GM13977 (cell line): ENCODE results near the gene ACOX1.

Experiments
- DNase-seq: peaks from one replicate; pipeline ENCODE4 v3.0.0; 2012; ENCODE audit warnings: low spot score
- in situ Hi-C: fragments of 300-500 bp; cut with MboI; formaldehyde crosslinking; loops from one replicate; pipeline ENCODE4 v1.12.0; 2022; ENCODE audit warnings: low sequenced_read_pairs, low pct_unique_long_range_greater_than_20kb, mixed read lengths, inconsistent platforms; ENCODE audit not compliant: unreplicated experiment
- TF ChIP-seq, protein P1 (sequence below): IDR thresholded peaks from 2 replicates; pipeline ENCODE4 v1.5.1; 2012; ENCODE audit warnings: mild to moderate bottlenecking, control low read depth; ENCODE audit not compliant: insufficient read depth; ENCODE audit errors: extremely low read depth, missing control alignments

The ACOX1 gene

DNA sequence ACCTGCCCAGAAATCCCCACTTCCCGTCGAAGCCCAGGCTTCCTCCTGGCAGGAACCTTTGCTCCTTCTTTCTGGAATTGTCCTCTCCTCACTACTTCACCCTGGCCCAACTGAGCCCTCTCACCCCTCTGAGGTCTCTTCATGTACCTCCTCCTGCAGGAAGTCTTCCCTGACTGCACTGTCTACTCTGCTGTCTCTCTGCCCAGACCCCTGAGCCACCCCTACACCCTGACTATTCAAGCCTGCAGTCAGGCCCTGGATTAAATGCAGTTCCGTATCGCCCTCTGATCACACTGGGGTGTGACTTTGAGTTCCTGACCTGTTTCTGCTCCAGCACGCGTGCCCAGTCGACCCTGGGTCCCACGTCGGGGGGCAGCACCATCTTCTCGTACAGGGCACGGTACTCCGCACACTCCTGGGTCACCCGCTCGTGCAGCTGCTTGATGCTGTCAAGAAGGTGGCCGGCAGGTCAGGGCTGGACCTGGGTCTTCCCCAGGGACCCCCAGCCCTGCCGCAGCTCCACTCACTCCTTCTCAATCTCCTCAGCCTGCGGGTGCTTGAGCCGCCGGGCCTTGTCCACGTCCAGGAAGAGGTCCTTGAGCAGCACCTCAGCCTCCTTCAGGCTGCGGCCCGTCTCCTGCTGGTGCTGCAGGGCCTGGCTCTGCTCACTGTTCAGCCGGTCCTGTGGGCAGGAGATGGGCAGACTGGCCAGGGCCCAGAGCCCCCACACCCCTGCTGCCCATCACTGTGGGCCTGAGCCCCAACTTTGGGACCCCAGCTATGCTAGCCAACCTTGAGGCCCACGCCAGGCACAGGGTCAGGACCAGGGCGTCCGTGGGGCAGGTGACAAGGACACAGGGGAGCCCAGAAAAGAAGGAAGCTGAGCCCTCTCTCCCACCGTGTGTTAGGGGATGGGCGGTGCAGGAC is 44.3 kb upstream of the ACOX1 start:
- in situ Hi-C loops, result no loop called here
- DNase-seq, result no peak
- TF ChIP-seq, protein P1, sequence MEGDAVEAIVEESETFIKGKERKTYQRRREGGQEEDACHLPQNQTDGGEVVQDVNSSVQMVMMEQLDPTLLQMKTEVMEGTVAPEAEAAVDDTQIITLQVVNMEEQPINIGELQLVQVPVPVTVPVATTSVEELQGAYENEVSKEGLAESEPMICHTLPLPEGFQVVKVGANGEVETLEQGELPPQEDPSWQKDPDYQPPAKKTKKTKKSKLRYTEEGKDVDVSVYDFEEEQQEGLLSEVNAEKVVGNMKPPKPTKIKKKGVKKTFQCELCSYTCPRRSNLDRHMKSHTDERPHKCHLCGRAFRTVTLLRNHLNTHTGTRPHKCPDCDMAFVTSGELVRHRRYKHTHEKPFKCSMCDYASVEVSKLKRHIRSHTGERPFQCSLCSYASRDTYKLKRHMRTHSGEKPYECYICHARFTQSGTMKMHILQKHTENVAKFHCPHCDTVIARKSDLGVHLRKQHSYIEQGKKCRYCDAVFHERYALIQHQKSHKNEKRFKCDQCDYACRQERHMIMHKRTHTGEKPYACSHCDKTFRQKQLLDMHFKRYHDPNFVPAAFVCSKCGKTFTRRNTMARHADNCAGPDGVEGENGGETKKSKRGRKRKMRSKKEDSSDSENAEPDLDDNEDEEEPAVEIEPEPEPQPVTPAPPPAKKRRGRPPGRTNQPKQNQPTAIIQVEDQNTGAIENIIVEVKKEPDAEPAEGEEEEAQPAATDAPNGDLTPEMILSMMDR, result no peak

DNA sequence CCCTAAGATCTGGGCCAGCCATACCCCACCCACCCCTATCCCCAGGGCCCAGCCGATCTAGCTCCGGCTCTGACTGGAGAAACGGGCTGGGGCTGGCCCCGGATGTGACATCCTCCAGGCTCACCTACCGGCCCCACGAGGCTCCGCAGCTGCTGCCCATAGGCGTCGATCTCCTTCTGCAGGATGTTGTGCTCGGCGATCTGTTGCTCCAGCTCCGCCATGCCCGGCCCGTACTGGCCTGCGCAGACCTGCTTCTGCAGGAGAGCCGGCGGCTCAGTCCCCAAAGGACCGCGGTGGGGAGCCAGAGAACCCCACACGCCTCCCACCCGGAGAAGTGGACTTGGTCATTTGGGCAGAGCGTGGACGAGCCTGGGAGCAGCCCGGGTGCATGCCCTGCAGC is 43.3 kb upstream of the ACOX1 start:
- in situ Hi-C loops, result no loop called here
- TF ChIP-seq, protein P1, result no peak
- DNase-seq, result no peak

DNA sequence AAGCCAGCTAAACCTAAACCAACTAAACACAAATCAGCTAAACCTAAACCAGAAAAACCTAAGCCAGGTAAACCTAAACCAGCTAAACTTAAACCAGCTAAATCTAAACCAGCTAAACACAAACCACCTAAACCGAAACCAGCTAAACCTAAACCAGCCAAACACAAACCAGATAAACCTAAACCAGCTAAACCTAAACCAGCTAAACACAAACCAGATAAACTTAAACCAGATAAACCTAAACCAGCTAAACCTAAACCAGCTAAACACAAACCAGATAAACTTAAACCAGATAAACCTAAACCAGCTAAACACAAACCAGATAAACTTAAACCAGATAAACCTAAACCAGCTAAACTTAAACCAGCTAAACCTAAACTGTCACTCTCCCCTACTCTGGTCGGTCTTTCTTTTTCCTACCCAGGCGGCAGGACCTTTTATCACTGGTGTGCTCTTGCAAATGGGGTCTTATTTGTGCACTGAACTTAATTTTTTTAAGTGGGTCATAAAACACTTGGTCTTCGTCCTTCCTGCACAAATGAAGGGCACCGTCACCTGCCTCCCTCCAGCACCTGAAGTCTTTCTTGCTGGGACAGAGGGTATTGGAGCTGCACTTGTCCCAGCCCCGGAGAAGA is 41.0 kb upstream of the ACOX1 start:
- TF ChIP-seq, protein P1, result no peak
- DNase-seq, result no peak
- in situ Hi-C loops, result loop anchor here (10.0 kb wide), 1 partner anchor 275 kb away; no protein-coding TSS in a partner anchor

DNA sequence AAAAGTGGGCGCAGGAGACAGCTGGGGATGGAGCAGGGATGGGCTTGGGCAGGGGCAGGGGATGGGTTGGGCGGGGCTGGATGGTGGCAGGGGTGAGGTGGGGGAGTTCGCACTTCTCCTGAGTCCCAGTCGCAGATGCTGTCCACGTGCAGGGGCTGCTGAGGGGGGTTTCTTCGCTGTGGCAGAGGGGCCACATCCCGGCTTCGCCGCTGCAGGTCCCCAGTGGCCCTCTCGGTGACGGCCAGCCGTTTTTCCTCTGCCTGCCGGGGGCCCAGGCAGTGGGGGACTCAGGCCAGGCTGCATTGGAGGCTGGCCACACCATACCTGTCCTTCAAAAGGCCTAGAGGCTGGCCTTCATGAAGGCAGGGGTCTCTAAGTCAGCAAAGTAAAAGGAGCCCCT is 39.8 kb upstream of the ACOX1 start:
- in situ Hi-C loops, result loop anchor here (10.0 kb wide), 1 partner anchor 276 kb away; no protein-coding TSS in a partner anchor
- DNase-seq, result no peak
- TF ChIP-seq, protein P1, result no peak

DNA sequence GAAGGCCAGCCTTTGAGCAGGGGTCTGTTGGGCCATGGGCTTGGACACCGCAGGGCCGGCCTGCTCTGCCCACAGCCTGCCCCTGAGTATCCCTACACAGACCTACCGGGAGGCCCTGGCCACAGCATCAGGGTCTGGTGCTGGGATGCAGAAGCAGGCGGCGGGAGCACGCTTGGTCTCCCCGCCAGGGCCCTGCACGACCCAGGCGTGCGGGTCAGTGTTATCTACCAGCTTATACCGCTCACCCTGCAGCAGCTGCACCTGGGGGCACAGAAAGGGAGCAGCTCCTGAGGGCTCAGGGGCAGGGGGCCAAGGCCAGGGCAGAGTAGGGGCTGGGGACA is 39.3 kb upstream of the ACOX1 start:
- in situ Hi-C loops, result loop anchor here (10.0 kb wide), 1 partner anchor 276 kb away; no protein-coding TSS in a partner anchor
- TF ChIP-seq, protein P1, result no peak
- DNase-seq, result no peak

DNA sequence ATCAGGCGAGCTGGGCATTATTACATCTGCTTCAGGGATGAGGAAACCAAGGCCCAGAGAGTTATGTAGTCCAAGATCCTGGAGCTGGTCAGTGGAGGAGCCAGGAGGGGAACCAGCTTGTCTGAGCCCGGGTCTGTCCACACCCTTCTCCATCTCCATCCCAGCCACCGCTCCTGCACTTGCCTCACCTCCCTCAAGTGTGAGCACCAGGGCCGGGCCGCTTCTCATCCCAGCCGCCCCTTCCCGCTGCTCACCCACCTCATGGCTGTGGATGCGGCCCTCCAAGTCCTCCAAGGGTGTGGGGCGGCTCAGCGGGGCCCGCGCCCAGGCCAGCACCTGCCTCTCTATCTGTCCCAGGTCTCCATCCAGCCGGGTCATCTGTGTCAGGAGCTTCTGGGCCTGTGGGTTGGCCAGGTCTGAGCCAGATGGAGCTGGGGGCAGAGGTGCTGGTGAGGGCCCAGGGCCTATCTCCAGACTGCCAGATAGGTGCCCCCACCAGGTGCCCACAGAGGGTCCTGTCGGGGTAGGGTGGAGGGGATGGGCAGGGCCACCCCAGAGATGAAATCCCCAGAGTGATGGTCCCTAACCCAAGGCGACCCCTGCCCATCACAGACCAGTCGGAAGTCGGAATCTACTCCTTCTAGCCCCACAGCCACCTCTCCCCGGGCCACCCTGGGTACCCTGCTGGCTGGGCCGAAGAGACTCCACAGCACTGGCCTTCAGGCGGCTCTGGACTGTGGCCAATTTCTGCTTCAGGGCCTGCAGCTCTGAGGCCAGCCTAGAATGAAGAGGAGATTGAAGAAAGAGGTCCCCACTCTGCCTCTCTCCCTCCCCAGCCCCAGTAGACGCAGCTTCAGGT is 38.7 kb upstream of the ACOX1 start:
- TF ChIP-seq, protein P1, result no peak
- DNase-seq, result no peak
- in situ Hi-C loops, result loop anchor here (10.0 kb wide), 1 partner anchor 277 kb away; no protein-coding TSS in a partner anchor
